Measurements from ENCODE around the gene RABGEF1. TPM values are rescaled to one million over a fixed set of nuclear protein-coding genes. Genes with fewer than 3 reads are reported as not detected.
"Not testable (repeated sequence)": the region's sequence is repeated elsewhere in the genome, so short reads cannot be mapped to it uniquely, and the experiment has no call there.

Gene RABGEF1
- total RNA-seq, 1 donor from 2014 or later: 31.8 TPM

DNA sequence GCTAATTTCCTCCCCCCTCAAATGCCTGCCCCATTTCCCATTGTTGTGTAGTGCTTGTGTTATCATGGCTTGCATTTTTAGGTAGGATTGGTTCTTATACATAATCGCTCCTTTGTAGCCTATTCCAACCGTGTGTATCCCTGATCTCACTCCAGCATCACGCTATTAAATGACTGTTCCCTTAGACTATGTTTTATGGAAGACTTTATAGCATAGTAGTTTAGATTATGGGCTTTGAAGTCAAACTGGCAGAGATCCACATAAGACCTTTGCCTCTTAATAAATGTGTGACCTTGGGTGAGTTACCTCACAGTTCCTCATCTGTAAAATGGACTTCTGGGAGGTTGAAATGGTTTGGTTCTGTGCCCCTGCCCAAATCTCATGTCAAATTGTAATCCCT is 5.4 kb upstream of the RABGEF1 start:
- DNase-seq (ENCODE audit: low spot score): no peak

- DNase-seq (ENCODE audit: low spot score): no peak
Observed at GRCh38 chr7:66735850-66736249, 4.7 kb upstream of the RABGEF1 start.

DNA sequence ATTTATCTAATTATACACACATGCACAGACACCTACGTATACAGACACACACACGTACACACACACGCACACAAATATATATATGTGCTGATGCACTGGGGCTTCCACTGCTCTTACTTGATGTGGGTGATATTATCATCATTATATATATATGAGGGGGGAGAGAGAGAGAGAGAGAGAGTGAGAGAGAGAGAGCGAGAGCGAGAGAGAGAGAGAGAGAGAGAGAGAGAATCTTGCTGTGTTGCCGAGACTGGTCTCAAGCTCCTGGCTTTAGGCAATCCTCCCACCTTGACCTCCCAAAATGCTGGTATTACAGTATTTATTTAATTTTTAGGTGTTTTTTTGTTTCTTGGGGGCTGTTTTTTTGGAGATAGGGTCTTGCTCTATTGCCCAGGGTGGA is 3.6 kb upstream of the RABGEF1 start:
- DNase-seq (ENCODE audit: low spot score): no peak

DNA sequence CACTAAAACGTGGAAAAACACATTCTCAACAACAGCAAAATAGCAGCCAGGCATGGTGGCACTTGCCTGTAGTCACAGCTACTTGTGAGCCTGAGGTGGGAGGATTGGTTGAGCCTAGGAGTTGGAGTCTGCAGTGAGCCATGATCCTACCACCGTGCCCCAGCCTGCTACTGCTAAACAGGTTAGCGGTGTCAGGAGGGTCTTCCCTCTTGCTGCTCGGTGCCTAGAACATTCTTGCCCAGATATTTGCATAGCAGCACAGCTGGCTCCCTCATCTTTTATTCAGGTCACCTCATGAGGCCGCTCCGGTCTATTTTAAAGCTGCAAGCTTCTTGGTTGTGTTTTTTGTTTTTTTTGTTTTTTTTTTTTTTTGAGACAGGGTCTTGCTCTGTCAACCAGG is 2.9 kb upstream of the RABGEF1 start:
- DNase-seq (ENCODE audit: low spot score): no peak

GRCh38 chr7:66739477-66739876 is 1.1 kb upstream of the RABGEF1 start:
- DNase-seq (ENCODE audit: low spot score): no peak

DNA sequence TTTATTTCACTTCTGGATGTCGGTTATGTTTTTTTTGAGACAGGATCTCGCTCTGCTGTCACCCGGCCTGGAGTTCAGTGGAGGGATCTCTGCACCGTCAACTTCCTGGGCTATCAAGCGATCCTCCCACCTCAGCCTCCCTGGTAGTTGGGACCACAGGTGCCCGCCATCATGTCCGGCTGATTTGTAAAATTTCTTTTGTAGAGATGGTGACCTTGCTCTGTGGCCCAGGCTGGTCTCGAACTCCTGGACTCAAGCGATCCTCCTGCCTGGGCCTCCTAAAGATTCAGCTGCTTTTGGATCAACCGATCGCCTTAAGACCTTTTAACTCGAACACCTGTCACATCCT is 606 bp upstream of the RABGEF1 start:
- DNase-seq (ENCODE audit: low spot score): no peak

- peak; percentile 63 for DNase-seq (ENCODE audit: low spot score)
Observed at GRCh38 chr7:66740980-66741709, 612 bp downstream of the RABGEF1 start.

- DNase-seq (ENCODE audit: low spot score): no peak
Observed at GRCh38 chr7:66741710-66742049, 1.1 kb downstream of the RABGEF1 start.

GRCh38 chr7:66742298-66742697 is 1.8 kb downstream of the RABGEF1 start:
- DNase-seq (ENCODE audit: low spot score): not testable (repeated sequence)

GRCh38 chr7:66743920-66744319 is 3.4 kb downstream of the RABGEF1 start:
- DNase-seq (ENCODE audit: low spot score): no peak

DNA sequence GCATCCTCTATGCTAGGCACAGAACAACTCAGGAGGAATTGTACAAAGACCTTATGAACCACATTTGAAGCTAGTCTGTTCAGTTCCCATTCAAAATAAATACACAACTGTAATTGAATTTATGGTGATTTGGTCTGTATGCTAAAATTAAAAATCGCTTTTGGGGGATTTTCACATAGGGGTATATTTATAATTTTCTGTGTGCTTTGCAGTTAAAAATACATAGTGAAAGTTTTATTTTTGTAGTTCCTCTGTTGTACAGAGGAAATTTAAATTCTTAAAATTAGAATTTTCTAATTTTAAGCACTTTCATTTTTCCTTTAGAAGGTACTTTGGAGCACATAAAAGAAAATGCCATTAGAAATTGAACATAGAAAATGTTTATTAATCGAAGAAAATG is 6.9 kb downstream of the RABGEF1 start:
- DNase-seq (ENCODE audit: low spot score): no peak

- DNase-seq (ENCODE audit: low spot score): no peak
Observed at GRCh38 chr7:66747881-66748511, 7.5 kb downstream of the RABGEF1 start.

GRCh38 chr7:66748791-66749190 is 8.3 kb downstream of the RABGEF1 start:
- no peak for DNase-seq (ENCODE audit: low spot score)

DNA sequence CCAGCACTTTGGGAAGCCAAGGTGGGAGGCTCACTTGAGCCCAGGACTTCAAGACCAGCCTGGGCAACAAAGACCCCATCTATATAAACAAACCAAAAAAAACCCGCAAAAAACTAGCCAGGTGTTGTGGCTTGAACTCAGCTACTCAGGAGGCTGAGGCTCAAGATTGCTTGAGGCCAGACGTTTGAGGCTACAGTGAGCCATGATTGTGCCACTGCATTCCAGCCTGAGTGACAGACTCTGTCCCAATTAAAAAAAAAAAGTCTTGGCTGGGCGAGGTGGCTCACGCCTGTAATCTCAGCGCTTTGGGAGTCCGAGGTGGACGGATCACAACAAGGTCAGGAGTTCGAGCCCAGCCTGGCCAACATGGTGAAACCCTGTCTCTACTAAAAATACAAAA is 11.4 kb downstream of the RABGEF1 start:
- no peak for DNase-seq (ENCODE audit: low spot score)

DNA sequence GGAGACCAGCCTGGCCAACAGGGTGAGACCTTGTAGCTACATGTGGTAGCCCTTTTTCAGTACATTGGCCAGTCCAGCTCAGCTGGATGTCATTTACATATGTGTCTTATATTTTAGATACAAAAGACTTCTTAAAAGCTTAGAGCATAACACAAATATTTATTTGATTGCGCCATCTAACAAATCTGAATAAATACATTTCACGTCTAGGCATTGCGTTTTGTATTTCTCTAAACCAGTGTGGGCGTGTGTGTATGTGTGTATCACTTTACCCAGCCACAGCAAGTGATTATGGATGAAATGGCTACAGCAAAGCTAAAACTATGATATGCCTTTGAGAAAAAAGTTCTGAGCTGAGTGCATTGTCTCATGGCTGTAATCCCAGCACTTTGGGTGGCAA is 14.0 kb downstream of the RABGEF1 start:
- no peak for DNase-seq (ENCODE audit: low spot score)

DNA sequence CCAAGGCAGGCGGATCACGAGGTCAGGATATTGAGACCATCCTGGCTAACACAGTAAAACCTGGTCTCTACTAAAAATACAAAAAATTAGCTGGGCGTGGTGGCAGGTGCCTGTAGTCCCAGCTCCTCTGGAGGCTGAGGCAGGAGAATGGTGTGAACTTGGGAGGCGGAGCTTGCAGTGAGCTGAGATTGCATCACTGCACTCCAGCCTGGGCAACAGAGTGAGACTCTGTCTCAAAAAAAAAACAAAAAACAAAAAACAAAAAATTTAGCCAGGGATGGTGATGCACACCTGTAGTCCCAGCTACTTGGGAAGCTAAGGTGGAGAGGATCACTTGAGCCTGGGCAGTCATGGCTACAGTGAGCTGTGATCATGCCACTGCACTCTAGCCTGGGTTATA is 14.5 kb downstream of the RABGEF1 start:
- DNase-seq (ENCODE audit: low spot score): not testable (repeated sequence)

DNA sequence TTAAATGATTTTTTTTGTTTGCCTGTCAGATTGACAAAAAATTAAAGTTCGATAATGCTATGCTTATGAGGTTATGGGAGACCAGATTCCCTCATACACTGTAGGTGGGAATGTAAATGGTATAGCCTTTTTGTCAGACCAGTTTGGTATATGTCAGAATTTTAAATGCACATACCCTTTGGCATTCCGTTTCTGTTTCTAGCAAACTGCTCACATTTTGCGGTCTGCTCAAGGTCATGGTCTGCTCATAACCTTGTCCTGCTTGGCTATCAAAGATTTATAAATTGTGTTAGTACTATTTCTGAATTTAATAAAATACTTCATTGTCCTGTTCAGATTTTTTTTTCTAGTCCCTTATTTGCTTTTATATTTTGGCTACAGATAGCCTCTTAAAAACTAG is 15.7 kb downstream of the RABGEF1 start:
- DNase-seq (ENCODE audit: low spot score): not testable (repeated sequence)

DNA sequence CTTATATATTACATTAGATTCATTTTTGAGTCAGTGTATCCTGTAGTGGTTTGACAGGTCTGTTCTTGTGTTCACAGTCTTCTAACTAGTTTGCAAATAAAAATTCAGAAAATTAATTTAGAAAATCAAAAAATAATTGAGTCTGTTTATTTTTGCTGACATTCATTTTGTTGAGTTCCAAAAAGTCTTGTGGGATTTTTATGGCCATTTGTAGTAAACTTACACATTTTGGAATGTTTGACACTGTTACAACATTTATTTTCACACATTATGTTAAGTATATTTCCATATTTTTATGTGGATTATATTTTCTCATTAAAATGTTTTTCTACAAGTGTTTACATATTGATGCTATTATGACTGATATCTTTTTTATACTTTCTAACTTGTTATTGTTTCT is 16.4 kb downstream of the RABGEF1 start:
- DNase-seq (ENCODE audit: low spot score): no peak

- DNase-seq (ENCODE audit: low spot score): no peak
Observed at GRCh38 chr7:66757939-66758338, 17.4 kb downstream of the RABGEF1 start.

GRCh38 chr7:66758950-66759628 is 18.6 kb downstream of the RABGEF1 start:
- no peak for DNase-seq (ENCODE audit: low spot score)

DNA sequence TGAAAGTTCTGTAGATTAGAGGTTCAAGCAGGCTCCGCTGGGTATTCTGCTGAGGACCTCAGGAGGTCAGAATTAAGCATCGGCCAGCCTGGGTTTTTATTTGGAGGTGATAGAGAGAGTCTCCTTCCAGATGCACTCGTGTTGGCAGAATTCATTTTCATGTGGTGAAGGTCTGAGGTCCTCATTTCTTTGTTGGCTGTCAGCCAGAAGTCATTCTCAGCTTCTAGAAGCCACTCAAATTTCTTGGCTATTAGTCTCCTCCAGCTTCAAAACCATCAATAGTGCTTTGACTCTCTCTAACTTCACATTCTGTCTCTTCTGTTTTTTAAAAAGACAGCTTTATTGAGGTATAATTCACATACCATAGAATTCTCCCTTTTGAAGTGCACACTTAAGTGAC is 22.6 kb downstream of the RABGEF1 start:
- not testable (repeated sequence) for DNase-seq (ENCODE audit: low spot score)

- DNase-seq (ENCODE audit: low spot score): not testable (repeated sequence)
Observed at GRCh38 chr7:66763633-66764355, 23.3 kb downstream of the RABGEF1 start.

DNA sequence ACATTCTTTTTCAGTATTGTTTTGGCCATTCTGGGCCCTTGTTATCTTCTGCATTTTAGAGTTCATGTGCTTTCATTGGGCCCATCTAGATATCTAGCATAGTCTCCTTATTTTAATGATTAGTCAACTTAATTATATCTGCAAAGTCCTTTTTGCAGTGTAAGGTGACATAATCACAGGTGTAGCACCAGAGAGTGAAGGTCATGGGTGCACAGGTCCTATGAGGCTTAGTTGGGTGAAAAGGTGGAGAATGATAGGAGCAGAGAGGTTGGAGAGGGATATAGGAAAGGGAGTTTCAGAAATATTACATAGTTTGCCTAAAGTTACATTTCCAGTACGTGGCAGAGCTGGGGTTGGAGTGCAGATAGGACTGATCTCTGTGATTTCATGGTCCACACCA is 24.4 kb downstream of the RABGEF1 start:
- not testable (repeated sequence) for DNase-seq (ENCODE audit: low spot score)

Measured in ureter (tissue), 1 donor.